Measurements from ENCODE around the gene ANP32A.

The ANP32A gene

DNA sequence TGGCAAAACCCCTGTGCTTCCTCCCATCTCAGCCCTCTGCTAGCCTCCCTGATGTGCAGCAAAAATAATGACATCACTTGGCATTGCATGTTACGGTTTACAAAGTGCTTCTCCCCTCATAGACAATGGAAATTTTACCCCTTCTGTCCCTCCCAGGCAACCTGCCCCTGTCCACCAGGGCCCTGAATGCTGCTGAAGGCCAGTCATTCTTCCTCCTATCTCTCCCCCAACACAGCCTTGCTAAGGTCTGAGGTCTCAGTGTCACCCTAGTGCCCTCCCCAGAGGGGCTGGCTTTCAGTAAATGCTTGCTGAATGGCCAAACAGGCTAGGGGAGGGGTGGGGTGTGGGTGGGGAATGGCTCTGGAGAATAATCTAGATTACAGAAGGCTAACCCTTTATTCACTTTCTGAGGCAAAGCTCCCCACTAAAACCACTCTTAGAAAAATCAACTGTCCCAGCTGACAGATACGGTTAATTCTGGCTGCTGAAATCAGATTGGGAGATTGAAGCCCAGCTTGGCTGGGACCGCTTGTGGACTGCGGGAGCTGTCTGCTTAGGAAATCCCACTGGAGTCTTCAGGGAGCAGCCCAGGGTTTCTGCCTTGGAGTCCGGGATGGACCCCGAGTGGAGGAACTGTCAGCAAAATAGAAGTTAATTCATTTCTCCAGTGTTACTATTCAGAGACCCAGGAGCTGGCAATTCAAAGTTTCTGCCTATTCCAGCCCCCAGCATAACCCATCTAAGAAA, 22.9 kb downstream of the ANP32A start:
- DNase-seq (ENCODE audit: low spot score): no peak

DNA sequence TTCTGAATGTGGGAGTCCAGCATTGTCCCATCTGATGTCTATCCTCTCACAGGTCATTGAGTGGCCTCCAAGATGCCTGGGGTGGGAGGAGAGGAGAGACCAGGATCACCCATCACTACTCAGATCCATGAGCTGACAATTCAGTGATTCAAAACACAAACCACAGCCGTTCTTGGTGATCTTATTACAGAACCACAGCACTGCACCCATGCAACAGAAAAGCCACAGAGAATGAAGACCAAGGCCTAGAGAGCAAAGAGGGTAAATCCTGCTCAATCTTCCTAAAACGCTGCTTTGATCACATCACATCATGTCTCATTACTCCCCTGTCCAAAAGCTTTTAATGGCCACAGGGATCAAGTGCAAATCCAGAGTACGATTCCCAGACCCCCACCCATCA, 23.5 kb downstream of the ANP32A start:
- no peak for DNase-seq (ENCODE audit: low spot score)

DNA sequence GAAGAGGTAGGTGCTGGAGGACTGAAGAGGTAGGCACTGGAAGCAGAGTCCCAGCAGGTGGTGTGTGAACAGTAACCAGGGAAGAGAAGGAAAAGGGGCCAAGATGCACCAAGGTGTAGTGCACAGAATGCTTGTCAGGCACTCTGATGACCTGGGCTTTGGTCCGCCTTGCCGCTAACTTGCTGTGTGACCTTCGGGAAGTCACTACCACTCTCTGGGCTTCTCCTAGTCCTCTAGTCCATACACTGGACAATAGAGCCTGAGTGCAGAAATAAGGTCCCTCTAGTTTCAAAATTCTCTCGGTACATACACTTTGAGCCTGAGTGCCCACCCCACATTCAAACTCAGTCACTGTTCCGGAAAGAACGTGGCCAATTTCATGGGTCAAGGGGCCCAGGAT, 24.1 kb downstream of the ANP32A start:
- DNase-seq (ENCODE audit: low spot score): no peak

DNA sequence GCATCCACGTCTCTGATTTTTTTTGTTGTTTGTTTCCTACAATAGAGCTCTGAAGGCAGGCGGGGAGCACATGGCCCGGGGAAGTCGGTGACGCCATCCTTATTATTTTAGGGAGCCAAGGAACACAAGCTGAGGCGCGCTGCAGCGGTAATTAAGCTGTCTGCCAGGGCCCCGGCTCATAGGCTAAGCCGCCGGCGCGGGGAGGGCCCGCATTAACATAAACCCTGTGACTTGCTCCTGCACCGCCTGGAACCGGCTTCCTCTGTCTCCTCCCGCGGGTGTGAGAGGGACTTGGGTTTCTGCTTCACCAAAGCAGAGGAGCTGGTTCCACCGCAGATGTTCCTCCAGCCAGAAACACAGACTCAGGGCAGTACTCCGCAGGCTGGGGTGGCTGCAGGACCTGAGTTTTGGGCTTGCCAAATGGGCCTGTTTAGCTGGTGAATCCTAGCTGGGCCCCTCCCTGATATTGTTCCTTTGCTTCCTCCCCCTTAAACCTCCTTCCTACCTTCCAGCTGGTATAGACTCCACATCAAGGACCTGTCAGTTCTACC, 25.3 kb downstream of the ANP32A start:
- peak; percentile 61 for DNase-seq (ENCODE audit: low spot score)

DNA sequence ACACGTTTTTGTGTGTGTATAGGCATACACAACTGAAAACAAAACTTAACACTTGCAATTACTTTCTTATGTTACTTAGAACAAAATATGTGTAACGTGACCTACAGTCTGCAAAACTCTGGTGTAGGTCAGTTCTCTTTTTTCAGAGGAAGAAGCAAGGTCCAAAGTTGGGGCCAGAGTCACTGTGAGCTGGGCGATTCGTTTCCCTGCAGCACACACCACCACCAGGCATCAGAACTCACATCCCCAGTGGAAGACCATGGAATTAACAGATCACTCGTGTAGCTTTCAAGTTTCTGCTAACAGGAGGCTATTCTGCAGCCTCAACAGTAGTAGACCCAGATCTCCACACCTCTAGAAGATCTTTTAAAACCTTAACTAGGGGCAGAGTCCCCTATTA, 25.8 kb downstream of the ANP32A start:
- no peak for DNase-seq (ENCODE audit: low spot score)

DNA sequence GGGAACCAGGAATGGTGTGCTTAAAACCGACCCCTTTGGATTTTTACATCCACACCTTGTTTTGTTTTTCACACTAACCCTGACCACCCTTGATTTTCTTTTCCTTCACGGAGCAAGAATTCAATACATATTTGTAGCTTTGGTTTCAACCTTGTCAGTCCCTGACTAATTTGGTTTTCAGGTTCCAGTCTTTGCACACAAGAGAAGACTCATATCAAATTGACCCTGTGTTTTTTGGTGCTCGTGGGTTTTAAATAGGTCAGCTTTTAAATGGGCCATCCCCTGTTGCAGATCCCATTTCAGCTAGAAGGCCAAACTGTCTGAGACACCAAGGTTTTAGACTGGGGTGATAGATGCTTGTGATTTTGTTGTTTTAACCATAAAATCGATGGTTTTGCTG, 26.4 kb downstream of the ANP32A start:
- DNase-seq (ENCODE audit: low spot score): no peak

DNA sequence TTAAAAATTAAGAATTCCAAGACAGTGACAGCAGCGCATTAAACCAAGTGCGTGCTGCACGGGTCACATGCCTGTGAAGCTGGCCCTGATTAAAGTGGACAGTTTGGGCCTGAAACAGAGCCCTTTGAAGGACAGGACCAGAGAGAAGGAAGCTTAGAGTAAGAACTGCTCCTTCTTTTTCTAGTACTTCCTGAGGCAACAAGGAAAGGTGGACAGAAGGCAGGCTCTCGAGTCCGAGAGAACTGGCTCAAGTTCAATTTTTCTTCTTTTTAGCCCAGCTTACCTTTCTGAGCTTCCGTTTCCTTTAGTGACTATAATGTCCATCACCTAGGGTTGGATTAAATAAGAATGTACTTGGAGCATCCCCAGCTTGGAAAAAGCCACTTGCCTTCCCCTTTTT, 26.9 kb downstream of the ANP32A start:
- no peak for DNase-seq (ENCODE audit: low spot score)

DNA sequence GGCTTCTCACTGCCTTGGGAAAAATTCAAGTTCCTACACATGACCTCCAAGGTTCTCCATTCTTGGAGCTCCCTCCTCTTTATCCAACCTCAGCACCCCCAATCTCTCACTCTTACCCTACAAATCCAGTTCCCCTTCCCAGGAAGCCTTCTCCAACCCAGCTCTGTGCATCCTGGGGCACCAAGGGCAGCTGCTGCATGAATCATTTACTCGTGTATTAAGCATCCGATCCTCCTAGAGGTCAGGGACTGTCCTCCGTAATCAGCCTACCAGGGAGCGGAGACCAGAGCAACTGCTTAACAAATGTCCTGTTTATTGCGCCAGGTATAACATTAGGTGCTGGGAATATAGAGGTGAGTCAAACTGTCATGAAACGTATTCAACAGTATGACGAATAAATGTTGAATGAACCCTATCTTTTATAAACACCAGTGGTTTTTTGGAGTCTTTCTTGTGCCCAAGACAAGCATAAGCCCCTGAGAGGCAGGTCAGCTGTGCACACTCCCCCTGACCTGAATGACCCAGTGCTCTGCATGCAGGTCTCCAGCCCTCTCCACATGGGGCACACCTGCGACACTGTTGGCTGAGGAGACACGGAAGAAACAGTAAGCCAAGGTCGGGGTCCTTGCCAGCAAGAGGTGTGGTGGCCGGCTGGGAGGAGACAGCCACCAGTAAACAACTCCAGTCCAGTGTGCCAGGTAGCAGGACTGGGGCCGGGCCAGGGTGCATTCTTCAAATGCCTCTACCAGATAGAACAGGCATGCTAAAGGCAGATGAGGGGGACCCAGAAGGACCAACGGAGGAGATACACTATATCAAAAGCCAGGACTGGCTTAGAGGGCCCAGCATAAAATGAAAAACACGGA, 27.6 kb downstream of the ANP32A start:
- no peak for DNase-seq (ENCODE audit: low spot score)

DNA sequence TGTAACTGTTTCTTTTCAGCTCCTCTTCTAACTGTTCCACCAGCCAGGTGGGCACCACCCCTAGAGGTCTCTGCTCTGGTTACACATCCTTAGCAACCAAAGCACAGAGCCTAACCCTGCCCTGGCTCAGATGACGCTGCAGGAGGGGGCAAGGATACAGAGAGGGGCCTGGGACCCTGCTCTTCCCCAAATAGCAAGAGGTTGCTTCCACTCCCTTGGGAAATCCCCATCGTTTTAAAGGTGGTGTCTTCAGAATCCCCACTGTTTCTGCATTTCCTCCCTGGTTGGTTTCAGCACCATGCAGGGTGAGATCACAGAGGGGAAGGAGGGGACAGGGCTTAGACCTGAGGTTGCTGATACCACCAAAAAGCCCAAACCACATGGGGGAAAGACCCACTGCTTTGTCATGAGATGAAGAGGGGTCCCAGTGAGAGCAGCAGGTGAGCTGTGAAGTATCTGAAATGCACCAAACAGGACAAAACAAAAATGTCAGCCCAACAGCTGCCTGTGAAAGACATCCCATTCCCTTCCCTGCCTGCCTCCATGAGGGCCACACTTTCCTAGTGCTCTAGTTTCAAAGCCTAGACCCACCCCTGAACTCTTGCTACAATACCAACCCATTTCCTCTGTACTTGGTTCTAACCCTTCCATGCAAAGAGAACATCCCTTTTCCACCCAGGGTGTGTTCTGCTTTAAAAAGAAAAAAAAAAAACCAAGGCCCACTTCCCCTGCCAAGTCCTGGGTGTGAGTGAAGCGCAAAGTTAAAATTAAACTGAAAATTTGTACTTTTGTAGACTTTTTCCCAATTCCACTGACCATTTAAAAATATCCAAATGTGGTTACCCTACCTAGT, 29.0 kb downstream of the ANP32A start:
- DNase-seq (ENCODE audit: low spot score): peak; percentile 45

DNA sequence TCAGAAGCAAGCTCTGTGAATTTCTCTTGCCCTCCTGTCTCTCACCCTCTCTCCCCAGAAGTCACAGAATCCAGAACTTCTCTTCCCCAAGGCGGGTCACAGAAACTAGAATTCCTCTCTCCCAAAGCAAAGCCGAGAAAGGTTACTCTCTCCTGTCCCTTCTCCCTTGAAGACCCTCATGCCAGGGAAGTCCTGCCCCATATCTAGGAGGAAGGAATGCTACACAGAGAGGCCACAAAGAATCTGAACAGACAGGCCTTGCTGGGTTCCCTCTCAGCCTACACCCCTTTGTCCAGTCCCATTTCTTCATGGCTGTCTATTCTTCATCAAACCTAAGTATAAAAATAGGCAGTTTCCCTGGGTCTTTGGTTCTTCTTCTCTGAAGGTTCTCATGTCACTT, 29.8 kb downstream of the ANP32A start:
- no peak for DNase-seq (ENCODE audit: low spot score)

DNA sequence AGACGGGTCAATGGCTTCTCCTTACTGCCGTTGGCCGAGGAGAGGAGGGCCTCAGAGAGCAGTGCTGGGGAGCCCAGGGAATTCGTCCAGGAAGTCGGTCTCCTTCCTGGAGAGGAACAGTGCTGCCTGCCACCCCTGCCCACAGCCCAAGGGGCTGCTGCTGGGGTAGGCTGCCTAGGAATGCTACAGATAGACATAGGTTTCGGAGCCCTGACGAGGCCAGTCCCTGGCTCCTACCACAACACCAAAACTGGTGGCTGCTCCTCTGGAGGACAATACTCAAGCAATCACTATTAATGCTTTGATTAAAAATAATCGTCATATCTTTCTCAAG, 30.5 kb downstream of the ANP32A start:
- DNase-seq (ENCODE audit: low spot score): no peak

DNA sequence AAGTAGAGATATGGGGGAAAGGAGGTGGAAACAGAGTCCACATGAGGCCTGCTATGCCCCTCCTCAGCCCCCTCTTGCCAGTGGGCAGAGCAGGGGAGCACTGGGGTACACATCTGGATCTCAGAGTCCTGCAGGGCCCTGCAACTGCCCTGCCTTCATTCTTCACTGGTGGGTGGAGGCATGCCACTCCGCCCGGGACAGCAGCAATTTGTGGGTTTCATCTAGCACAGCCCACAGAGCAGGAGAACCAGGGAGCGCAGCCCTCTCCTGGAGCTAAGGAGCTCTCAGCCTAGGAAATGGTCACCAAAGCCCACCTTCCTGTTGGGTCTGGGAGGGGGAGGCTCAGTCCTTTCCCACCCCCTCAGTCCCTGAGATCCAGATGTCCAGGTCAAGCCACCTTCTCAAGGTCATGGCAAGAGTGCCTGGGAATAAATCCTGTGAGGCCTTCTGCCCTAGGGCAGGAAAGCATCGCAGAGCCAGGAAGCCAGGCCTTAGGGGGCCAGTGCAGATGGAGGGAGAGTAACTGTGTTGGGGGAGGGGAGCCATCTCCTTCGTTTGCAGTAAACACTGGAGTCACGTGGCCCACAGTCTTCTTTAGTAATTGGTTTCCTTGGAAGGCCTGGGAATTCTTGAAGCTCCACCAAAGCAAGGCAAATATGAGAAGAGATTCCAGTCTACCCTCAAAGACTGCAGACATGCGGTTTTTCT, 31.0 kb downstream of the ANP32A start:
- DNase-seq (ENCODE audit: low spot score): no peak

DNA sequence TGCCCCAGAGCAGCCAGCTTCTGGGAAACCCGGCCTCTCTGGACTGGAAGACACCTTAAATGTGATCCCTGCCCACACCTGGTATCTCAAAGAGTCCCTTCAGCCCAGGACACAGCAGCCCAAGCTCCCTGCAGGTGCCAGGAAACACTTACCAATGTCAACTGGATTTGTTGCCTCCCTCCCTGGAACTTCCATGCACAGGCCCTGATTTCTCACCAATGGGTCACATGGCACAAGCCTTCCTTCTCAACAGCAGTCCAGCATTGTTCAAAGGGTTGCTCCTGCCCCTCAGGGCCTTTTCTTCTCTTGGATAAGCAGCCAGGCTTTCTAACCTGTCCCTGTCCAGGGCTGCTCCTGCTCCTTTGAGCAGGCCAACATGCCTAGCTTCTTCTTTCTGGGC, 31.6 kb downstream of the ANP32A start:
- DNase-seq (ENCODE audit: low spot score): no peak

DNA sequence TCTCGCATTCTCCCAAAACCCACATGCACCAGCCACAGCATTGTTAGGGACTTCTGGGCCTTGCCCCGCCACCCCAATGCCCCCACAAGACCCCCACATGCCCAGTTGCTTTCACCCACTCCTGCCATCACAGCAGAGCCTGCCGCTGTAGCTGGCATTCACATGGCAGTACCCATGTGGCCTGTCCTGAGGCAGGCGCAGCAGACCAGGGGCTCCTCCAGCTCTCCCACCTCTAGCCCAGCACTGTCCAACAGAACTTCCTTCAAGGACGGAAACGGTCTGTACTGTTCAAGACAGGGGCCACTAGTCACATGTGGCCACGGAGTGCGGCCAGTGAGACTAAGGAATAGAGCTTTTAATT, 32.5 kb downstream of the ANP32A start:
- DNase-seq (ENCODE audit: low spot score): no peak

DNA sequence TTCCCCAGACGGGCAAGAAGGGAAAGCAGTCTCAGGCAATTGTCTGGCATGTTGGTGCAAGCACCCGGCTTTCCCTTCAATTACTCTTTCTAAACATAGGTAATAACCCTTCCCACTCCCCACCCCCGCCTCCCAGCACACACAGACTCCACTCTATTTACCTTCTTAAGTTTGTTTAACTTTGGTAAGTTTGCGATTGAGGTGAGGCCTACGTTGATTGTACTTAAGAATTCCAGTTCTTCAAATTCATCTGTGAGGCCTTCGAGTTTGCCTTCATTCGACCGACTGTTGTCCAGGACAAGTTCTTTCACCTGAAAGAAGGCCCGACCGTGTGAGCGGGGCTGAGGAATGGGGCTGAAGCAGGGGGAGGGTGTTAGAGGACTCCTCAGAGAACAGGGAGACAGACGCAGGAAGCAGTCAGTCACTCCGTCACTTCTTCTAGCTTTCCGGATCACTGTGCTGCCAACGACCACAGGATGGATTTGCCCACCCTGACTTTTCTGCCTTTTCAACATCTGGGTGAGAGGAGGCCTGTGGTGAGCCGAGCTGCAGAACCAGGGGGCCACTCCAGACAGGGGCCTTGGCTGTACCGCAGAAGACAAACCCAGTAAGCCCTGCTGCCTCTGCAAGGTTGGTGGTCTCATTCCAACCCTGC, 33.0 kb downstream of the ANP32A start:
- DNase-seq (ENCODE audit: low spot score): no peak

DNA sequence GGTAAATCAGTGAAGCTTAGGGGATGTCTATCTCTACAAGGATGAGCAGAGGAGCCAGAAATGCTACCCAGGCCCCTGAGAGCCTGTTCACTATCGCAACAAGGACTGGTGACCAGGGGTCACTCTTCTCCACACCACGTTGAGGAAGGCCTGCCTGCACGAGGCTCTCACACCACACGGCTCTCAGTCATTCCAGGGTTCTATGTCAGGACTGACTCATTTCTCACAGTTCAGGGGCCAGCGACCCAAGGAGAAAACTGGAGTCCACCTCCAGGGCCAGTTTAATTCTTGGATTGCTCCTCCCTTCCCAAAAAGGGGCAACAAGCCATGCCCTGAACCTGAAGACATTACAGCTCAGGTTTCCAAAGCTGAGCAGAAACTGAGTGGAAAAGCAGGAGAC, 33.9 kb downstream of the ANP32A start:
- DNase-seq (ENCODE audit: low spot score): no peak

DNA sequence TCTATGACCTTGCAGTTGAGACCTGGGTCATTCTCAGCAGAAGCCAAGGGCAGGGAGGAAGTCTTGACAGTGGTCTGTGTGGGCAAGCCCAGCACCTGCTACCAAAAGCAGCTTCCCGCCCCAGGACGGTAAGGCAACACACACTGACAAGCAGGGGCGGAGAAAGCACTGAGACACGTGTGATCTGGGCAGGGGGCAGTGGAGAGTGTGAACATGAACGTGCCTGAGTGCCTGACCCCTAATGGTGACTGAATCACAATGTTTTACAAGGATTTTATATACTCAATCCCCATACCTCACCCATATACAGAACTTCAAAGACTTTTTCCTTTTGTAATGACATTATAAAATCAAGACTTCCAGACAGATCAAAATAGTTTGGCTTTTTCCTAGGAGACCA, 35.2 kb downstream of the ANP32A start:
- DNase-seq (ENCODE audit: low spot score): no peak

DNA sequence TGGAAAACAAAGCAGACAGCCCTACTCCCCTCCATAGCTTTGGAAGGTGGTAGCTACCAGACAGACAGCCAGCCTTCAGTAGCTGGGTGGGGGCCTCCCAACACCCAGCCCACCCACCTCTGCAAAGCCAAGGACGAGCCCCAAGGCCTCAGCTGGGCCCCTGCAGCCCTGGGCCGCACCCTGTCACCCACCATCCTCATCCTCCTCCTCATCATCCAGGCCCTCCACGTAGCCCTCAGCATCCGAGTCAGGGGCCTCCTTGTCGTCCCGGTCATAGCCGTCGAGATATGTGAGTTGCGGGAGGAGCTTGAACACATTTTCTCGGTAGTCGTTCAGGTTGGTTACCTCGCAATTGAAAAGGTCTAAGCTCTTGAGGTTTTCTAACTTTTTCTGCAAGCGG, 36.5 kb downstream of the ANP32A start:
- no peak for DNase-seq (ENCODE audit: low spot score)

DNA sequence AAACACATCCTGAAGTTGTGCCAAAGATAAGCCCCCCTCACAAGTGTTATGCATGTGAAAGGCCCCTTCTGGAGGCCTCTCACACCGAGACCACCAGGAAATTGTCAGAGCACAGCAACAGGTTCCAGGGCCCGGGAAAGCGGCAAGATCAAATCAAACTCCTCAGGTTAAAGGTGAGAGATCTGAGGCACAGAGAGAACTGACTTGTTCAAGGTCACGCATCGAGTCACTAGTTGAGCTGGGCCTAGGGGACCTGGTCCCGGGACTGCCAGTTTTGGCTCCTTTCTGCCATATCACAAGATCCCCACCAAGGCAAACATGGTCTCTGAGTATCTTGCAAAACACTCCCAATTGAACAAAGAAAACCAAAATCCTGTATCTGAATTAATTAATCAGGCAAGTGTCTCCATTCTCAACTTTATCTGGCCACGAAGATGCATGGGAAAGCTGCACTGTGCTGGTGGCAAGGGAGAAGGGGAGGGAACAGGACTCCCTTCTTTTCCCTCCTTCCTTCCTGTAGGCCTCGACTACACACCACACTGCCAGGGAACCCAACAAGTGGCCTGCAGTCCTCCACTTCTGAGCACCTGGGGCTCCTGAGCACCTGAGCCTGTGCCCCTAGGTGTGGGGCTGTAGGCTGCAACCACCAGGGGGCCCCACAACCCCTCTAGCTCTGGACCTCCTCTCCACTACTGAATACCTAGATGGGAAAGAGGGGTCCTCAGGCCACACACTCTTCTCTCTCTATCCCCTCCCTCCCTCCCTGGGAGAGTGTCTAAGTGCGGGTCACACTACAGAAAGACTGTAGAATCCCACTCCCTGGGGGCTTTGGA, 37.3 kb downstream of the ANP32A start:
- DNase-seq (ENCODE audit: low spot score): peak; percentile 62

DNA sequence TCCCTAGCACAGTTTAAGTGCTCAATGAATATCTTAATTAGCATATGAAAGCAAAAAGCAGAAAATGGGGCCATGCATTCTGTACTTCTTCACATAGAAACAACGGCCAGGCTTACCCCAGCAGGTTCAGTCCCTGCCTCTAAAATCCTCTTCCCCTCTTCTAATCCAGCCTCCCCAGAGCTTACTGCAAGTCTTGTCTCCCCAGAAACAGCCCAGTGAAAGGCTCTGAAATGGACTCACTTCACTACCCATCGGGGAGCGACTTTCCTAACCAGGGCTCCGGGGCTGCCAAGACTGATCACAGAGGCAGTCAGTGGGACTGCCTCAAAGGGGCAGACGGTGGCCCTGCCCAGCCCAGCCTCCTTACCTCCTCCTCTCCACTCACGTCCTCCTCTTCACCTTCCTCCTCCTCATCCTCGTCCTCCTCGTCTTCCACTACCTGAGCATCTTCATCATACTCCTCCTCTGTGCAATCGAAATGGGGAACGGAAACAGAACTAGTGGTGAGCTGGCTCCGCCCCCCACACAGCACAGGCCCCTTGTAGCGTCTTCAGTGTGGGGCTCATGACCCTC, 38.0 kb downstream of the ANP32A start:
- DNase-seq (ENCODE audit: low spot score): no peak
